HG03097 (cell line): ENCODE results near the gene PCDHA9.
"Not testable (repeated sequence)": the region's sequence is repeated elsewhere in the genome, so short reads cannot be mapped to it uniquely, and the experiment has no call there.

ENCODE experiments used
- ATAC-seq: cut with Tn5 transposase; IDR thresholded peaks from one replicate; pipeline ENCODE4 v1.9.1; 2021; ENCODE audit not compliant: unreplicated experiment, low FRiP score

PCDHA9 gene

DNA sequence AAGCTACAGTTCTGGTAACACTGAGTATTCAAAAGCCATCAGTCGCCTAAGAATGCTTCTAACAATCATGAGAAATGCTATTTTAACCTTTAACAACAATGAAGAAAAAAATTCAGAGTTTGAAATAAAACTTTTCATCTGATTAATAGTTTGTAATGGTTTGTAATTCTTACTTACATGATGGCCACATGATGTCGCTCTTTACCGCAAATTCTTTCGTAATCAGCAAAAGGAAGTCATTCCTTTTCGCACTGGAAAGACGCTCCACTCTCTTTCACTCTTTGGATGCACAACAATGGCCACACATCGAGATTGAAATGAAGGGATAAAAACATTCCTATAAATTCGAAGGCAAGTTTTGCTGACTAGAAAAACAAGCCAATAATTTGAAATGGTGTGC, 14.2 kb upstream of the PCDHA9 start, which contains the start of gene PCDHA7:
TSS of gene PCDHA7 (plus strand) at position 277 of the 400 bp plus-strand sequence. CDS start at position 392, 115 bp downstream.
- ATAC-seq, result no peak

DNA sequence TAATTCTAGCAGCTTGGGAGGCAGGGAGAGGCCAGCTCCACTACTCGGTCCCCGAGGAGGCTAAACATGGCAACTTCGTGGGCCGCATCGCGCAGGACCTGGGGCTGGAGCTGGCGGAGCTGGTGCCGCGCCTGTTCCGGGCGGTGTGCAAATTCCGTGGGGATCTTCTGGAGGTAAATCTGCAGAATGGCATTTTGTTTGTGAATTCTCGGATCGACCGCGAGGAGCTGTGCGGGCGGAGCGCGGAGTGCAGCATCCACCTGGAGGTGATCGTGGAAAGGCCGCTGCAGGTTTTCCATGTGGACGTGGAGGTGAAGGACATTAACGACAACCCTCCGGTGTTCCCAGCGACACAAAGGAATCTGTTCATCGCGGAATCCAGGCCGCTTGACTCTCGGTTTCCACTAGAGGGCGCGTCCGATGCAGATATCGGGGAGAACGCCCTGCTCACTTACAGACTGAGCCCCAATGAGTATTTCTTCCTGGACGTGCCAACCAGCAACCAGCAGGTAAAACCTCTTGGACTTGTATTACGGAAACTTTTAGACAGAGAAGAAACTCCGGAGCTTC, 13.7 kb upstream of the PCDHA9 start:
- not testable (repeated sequence) for ATAC-seq

- no peak for ATAC-seq
Measured at GRCh38 chr5:140835622-140836510, 12.3 kb upstream of the PCDHA9 start.

DNA sequence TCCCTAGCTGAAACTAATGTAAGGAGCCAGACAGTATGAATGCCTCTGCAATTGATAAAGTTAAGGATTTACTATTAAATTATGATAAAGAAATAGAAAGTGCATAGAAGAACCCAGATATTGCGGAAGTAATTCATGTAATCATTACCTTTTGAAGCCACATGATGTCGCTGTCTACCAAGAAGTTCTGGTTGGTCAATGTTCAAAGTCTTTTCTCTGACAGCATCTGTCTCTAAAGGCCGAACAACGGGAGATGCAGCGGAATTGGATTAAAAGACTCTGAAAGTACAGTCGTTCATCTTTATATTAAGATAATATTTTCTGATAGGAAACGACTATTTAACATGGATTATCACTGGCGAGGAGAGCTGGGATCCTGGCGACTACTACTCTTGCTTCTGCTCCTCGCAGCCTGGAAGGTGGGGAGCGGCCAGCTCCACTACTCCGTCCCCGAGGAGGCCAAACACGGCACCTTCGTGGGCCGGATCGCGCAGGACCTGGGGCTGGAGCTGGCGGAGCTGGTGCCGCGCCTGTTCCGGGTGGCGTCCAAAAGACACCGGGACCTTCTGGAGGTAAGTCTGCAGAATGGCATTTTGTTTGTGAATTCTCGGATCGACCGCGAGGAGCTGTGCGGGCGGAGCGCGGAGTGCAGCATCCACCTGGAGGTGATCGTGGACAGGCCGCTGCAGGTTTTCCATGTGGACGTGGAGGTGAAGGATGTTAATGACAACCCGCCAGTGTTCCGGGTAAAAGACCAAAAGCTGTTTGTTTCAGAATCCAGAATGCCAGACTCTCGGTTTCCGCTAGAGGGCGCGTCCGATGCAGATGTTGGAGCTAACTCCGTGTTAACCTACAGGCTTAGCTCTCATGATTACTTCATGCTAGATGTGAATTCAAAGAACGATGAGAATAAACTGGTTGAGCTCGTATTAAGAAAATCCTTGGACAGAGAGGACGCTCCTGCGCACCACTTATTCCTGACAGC, 6.9 kb upstream of the PCDHA9 start, which contains the start of gene PCDHA8:
TSS of gene PCDHA8 (plus strand) at position 210 of the 985 bp plus-strand sequence. CDS start at position 345, 135 bp downstream.
- ATAC-seq, result no peak

GRCh38 chr5:140842798-140843733, 5.1 kb upstream of the PCDHA9 start:
- no peak for ATAC-seq

- ATAC-seq, result not testable (repeated sequence)
Measured at GRCh38 chr5:140849831-140850634, 1.9 kb downstream of the PCDHA9 start.

DNA sequence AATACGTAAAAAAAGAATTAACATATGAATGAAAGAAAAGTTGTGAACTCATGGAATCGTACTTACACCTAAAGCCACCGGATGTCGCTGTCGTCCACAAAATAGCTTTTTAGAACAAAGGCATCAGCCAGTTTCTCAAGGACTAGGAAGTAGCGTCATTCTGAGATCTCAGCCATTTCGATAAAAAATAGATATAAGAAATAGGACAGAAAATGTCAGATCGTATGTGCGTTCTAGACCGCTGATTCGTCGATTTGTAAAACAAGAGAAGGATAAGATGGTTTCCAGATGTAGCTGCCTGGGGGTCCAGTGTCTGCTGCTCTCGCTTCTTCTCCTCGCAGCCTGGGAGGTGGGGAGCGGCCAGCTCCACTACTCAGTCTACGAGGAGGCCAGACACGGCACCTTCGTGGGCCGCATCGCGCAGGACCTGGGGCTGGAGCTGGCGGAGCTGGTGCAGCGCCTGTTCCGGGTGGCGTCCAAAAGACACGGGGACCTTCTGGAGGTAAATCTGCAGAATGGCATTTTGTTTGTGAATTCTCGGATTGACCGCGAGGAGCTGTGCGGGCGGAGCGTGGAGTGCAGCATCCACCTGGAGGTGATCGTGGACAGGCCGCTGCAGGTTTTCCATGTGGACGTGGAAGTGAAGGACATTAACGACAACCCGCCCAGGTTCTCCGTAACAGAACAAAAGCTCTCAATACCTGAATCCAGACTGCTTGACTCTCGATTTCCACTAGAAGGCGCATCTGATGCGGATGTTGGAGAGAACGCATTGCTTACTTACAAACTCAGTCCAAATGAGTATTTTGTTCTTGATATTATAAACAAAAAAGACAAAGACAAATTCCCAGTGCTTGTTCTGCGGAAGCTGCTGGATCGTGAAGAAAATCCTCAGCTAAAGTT, 7.8 kb downstream of the PCDHA9 start, which contains the start of gene PCDHA10:
TSS of gene PCDHA10 (plus strand) at position 126 of the 903 bp plus-strand sequence. CDS start at position 278, 152 bp downstream.
- ATAC-seq, result no peak

DNA sequence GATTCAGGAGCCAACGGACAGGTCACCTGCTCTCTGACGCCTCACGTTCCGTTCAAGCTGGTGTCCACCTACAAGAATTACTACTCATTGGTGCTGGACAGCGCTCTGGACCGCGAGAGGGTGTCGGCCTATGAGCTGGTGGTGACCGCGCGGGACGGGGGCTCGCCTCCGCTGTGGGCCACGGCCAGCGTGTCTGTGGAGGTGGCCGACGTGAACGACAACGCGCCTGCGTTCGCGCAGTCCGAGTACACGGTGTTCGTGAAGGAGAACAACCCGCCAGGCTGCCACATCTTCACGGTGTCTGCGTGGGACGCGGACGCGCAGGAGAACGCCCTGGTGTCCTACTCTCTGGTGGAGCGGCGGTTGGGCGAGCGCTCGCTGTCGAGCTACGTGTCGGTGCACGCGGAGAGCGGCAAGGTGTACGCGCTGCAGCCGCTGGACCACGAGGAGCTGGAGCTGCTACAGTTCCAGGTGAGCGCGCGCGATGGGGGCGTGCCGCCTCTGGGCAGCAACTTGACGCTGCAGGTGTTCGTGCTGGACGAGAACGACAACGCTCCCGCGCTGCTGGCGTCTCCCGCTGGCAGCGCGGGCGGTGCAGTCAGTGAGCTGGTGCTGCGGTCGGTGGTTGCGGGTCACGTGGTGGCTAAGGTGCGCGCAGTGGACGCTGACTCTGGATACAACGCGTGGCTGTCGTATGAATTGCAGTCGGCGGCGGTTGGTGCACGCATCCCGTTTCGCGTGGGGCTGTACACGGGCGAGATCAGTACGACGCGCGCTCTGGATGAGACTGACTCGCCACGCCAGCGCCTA, 9.2 kb downstream of the PCDHA9 start:
- no peak for ATAC-seq

GRCh38 chr5:140857987-140858240, 9.7 kb downstream of the PCDHA9 start:
- no peak for ATAC-seq

DNA sequence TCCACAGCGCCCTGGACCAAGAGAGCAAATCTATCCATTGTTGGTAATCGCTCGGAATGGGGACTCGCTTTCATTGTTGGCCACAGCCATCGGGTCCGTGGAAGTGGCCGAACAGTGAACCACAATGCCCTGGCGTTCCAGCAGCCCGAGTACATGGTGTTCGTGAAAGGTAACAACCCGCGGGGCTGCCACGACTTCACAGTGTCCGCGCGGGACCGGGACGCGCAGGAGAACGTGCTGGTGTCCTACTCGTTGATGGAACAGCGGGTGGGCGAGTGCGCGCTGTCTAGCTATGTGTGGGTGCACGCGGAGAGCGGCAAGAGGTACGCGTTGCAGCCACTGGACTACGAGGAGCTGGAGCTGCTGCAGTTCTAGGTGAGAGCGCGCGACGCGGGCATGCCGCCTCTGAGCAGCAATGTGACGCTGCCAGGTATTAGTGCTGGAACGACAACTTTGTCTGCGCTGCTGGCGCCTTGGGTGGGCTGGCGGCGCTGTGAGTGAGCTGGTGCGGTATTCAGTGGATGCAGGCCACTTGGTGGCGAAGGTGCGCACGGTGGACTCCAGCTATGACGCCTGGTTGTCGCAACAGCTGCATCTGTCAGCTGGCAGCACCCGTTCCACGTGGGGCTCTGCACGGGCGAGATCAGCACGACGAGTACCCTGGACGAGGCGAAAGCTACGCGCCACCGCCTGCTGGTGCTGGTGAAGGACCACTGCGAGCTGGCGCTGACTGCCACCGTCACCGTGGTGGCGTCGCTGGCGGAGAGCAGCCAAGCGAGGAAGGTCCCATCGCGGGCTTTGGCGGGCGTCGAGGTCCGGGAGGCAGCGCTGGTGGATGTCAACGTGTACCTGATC, 14.5 kb downstream of the PCDHA9 start:
- ATAC-seq, result no peak

DNA sequence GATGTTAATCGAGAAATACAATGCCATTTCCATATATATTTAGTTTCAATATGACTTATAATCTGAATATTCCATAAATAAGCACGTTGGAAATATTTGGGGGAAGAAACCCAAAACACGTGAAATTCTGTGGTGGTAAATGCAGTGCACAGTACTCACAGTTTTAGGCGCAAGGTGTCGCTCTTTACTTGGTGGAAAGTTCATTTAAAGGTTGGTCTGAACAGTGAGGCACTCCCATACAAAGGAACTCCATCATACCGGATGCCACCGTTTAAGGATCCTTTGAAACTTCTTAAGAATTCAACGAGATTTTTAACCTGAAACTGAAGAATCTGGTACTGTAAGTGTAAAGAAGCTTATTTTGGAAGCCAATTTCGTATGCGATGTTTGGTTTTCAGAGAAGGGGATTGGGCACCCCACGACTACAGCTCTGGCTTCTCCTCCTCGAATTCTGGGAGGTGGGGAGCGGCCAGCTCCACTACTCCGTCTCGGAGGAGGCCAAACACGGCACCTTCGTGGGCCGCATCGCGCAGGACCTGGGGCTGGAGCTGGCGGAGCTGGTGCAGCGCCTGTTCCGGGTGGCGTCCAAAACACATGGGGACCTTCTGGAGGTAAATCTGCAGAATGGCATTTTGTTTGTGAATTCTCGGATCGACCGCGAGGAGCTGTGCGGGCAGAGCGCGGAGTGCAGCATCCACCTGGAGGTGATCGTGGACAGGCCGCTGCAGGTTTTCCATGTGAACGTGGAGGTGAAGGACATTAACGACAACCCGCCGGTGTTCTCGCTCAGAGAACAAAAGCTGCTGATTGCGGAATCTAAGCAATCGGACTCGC, 20.8 kb downstream of the PCDHA9 start, which contains the start of gene PCDHA11:
TSS of gene PCDHA11 (plus strand) at position 237 of the 834 bp plus-strand sequence. CDS start at position 384, 147 bp downstream.
- no peak for ATAC-seq

DNA sequence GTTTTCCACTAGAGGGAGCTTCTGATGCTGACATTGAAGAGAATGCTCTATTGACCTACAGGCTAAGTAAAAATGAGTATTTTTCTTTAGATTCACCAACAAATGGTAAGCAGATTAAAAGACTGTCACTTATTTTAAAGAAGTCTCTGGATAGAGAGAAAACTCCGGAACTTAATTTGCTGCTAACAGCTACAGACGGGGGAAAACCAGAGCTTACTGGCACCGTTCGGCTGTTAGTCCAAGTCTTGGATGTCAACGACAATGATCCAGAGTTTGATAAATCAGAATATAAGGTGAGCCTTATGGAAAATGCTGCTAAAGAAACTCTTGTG, 21.3 kb downstream of the PCDHA9 start:
- no peak for ATAC-seq

- no peak for ATAC-seq
Measured at GRCh38 chr5:140870221-140871201, 22.3 kb downstream of the PCDHA9 start.
